ENCODE data around the gene ZCWPW1.

ZCWPW1 gene, protein sequence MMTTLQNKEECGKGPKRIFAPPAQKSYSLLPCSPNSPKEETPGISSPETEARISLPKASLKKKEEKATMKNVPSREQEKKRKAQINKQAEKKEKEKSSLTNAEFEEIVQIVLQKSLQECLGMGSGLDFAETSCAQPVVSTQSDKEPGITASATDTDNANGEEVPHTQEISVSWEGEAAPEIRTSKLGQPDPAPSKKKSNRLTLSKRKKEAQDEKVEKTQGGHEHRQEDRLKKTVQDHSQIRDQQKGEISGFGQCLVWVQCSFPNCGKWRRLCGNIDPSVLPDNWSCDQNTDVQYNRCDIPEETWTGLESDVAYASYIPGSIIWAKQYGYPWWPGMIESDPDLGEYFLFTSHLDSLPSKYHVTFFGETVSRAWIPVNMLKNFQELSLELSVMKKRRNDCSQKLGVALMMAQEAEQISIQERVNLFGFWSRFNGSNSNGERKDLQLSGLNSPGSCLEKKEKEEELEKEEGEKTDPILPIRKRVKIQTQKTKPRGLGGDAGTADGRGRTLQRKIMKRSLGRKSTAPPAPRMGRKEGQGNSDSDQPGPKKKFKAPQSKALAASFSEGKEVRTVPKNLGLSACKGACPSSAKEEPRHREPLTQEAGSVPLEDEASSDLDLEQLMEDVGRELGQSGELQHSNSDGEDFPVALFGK

GRCh38 chr7:100428199-100428966 is at the start of gene ZCWPW1:
Gene ZCWPW1, minus strand, starts transcription at chr7:100428703. Its CDS starts 8,054 bp downstream, at chr7:100420649.
- DNase-seq, result peak; percentile 97
- in situ Hi-C loops (cut with MboI; ENCODE audit: low pct_unique_long_range_greater_than_20kb, low sequenced_read_pairs), result no loop called here

DNA sequence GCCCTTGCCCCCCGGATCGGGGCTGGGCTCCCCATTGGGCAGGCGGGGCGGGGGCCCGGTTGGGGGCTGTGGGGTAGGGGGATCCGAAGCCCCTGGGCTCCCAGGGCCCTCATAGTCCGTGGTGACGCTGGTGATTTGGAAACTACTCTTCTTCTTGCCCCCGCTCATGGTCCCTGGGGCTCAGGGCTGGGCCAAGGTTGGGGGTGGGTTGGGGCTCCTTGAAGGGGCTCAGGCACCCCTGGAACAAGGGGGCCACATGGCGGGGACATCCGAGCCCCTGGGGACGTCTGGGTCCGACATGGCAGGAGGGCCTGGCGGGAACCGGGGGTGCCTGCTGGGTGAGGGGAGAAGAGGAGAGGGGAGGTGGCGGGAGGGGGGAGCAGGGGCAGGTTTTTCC is 49.4 kb upstream of the ZCWPW1 start:
- no peak for DNase-seq

DNA sequence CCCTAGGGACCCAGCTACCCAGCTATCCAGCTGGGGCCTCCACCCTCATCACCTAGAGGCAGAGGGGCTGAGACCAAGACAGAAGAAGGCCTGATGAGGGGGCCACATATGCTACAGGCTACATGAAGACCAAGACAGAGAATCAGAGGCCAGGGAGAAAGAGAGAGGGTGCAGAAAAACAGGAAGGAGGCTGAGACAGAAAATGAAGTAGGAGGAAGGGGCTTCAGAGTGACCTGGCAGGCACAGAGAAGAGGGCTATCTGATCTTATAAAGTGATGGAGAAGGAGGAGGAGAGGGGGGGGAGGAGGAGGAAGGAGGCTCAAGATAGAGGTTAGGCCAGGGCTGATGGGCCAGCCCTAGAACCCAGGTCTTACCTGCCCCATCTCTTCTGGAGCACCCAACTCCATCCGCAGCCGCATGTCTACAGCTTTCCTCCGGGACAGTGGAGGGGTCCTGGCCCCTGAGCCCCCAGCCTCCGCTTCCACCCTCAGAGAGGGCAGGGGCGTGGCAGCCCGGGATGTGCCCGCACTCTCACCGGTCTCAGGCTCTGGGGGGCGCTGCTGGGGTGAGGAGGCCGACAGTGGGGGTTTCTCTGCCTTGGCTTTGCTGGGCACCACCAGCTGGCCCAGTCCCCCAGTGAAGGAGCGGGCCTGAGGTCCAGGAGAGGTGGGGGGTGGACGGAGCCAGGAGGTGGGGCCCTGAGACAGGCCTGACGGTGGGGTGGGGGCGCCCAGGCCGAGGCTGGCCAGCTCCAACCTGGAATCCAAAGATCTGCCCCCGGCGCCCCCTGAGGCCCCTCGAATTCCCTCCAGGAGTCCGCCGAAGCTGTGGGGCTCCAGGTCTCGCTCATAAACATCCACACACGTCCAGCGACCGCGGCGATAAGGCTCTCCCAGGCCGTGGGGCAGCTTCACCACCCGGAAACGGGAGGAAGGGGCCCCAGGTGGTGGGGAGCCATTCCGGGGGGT is 48.7 kb upstream of the ZCWPW1 start:
- peak; percentile 47 for DNase-seq
- in situ Hi-C loops (cut with MboI; ENCODE audit: low pct_unique_long_range_greater_than_20kb, low sequenced_read_pairs), result loop anchor here (10.0 kb wide), 1 partner anchor 68 kb away; no protein-coding TSS in a partner anchor

More for the DNA sequence above, 49.4 kb upstream of the ZCWPW1 start:
- in situ Hi-C loops (cut with MboI; ENCODE audit: low pct_unique_long_range_greater_than_20kb, low sequenced_read_pairs), result loop anchor here (10.0 kb wide), 1 partner anchor 67 kb away; no protein-coding TSS in a partner anchor

GRCh38 chr7:100476101-100476780 is 47.7 kb upstream of the ZCWPW1 start:
- no peak for DNase-seq
- in situ Hi-C loops (cut with MboI; ENCODE audit: low pct_unique_long_range_greater_than_20kb, low sequenced_read_pairs), result loop anchor here (10.0 kb wide), 1 partner anchor 69 kb away; no protein-coding TSS in a partner anchor

GRCh38 chr7:100475549-100475948 is 47.0 kb upstream of the ZCWPW1 start:
- no peak for DNase-seq
- in situ Hi-C loops (cut with MboI; ENCODE audit: low pct_unique_long_range_greater_than_20kb, low sequenced_read_pairs), result loop anchor here (10.0 kb wide), 1 partner anchor 69 kb away; no protein-coding TSS in a partner anchor

DNA sequence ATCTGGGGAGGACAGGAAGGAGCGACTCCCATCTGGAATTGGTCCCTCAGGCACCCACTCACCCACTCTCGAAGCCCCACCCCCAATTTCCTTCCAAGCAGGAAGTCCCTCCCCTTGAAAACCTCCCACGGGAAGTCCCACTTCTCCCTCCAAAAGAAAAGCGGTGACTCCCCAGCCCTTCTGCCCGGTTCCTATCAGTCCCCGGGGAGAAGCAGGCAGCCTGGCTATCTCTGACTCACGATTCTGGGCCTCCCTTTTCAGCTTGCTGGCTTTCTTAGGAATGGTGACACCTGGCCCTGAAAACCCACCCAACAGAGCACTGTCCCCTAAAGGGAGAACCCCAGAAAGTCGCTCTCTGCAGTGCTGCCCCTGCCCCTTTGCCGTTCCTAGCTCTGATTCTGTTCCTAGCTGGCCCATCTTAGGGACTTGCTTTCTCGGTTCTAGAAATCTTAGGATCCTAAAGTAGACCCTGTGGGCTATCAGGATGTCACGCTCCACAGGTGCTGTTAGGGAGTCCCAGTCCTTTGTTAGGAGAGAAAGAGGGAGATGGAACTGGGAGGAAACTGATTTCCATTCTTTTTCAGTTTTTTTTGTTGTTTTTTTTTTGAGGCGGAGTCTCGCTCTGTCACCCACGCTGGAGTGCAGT is 44.5 kb upstream of the ZCWPW1 start:
- in situ Hi-C loops (cut with MboI; ENCODE audit: low pct_unique_long_range_greater_than_20kb, low sequenced_read_pairs), result loop anchor here (10.0 kb wide), 1 partner anchor 72 kb away; no protein-coding TSS in a partner anchor
- DNase-seq, result no peak

DNA sequence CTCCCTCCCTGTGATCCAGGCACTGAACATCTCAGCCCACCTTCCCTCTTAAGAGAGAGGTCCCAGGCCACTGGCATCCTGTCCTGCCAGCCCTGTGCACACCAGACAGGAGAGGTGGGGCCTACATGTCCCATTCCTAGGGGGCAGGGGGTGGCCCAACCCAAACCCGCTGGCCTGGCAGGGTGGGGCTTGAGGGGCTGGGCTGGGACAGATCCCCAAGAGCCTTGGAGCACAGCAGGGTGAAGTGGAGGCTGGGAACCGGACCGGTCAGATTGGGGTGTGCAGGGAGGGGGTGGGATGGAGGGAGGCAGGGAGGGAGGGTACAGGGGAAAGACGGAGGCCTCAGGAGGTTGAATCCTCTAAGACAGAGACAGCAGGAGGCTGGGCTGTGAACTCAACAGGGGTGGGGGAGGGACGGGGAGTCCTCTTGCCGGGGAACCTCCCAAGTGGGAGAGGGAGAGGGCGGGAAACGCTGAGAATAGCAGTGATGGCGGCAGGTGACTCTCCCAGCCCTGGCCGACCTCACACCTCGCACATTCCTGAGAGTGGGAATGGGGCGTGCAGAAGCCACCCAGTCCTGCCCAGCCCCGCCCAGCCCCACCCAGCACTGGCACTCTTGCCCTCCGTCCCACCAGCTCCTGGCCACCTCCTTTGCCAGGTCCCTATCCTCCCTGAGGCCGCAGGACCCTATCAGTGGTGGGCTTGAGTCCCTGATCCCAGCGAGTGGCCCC is 43.8 kb upstream of the ZCWPW1 start:
- in situ Hi-C loops (cut with MboI; ENCODE audit: low pct_unique_long_range_greater_than_20kb, low sequenced_read_pairs), result loop anchor here (10.0 kb wide), 1 partner anchor 73 kb away; no protein-coding TSS in a partner anchor
- DNase-seq, result no peak

DNA sequence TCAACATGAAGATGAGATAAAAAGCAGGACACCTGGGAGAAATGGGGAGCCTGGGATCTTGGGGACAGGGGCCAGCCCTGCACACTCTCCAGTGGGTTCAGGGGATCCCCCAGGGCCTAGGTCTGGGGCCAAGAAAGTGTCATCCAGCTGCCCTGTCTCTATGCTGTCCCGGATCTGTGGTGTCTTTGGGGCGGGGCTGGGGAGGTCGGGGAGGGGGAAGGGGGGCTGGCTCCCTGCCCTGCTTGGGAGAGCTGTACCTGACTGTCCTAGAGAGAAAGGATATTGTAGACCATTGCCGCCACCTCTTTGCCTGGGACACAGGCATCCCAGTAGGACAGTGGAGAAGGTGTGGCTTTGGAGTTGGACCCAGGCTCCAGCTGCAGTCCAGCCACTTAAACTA is 42.5 kb upstream of the ZCWPW1 start:
- in situ Hi-C loops (cut with MboI; ENCODE audit: low pct_unique_long_range_greater_than_20kb, low sequenced_read_pairs), result loop anchor here (10.0 kb wide), 1 partner anchor 74 kb away; no protein-coding TSS in a partner anchor
- no peak for DNase-seq

DNA sequence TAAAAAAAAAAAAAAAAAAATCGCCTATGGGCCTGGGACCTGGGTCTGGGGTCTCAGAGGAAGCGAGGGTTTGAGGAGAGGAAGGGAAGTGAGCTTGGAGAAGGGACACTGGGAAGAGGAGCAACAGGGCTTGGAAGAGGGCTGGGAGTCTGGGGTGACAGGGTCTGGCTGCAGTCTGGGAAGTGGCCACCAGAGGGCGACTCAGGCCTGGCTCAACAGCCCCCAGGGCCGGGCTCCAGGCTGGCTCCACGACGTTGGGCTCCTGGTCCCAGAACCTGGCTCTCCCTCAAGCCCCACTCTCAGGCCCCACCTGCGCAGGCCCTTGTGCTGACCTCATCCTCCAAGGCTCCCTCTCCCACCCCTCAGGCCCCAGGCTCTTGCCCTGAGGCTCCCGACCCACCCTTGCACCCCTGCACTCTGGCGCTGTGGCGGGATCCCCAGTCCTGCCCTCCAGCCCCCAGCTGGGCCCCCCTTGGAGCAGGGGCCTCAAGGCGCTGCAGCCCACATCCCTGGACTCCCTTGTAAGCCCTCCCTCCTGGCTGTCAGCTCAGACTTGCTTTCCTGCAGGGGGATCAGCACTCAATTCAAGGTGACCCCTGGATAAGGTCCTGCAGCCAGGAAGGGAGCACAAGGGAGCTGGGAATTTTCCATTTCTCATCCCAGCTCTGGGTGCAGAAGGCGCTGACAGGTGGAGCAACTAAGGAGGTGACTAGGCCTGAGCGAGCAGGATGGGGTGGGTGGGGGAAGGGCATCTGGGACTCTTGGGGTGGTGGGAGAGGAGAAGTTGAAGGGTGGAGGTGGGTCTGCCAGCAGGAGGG is 40.9 kb upstream of the ZCWPW1 start:
- DNase-seq, result peak; percentile 84
- in situ Hi-C loops (cut with MboI; ENCODE audit: low pct_unique_long_range_greater_than_20kb, low sequenced_read_pairs), result loop anchor here (10.0 kb wide), 1 partner anchor 75 kb away; no protein-coding TSS in a partner anchor

GRCh38 chr7:100467638-100468373 is 39.3 kb upstream of the ZCWPW1 start:
- in situ Hi-C loops (cut with MboI; ENCODE audit: low pct_unique_long_range_greater_than_20kb, low sequenced_read_pairs), result no loop called here
- no peak for DNase-seq

GRCh38 chr7:100466653-100467605 is 38.4 kb upstream of the ZCWPW1 start:
- in situ Hi-C loops (cut with MboI; ENCODE audit: low pct_unique_long_range_greater_than_20kb, low sequenced_read_pairs), result no loop called here
- no peak for DNase-seq

DNA sequence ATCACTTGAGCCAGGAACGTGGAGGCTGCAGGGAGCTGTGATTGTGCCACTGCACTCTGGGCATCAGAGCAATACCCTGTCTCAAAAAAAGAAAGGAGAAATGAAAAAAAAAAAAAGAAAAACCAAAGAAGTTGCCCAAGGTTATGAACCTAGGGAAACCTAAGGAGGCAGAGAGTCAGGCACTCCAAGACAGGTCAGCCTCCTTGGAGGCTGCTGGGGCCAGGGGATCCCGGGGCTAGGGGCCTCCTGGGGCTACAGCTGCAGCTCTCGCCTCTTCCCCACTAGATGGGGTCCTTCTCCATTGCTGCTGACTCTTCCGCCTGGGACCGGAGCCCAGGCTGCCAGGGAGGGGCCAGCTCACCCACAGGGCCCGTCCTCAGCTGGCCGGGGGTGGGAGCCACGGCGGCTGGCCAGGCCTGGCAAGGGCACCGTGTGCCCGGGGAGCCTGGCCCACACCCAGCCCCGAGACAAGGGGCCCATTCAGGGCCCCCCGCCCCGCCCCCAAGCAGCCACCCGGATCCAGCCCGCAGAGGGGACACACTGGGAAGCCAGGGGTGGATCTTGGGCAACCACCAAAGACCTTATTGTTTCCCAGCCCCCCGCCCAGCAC is 37.3 kb upstream of the ZCWPW1 start:
- DNase-seq, result no peak
- in situ Hi-C loops (cut with MboI; ENCODE audit: low pct_unique_long_range_greater_than_20kb, low sequenced_read_pairs), result no loop called here

DNA sequence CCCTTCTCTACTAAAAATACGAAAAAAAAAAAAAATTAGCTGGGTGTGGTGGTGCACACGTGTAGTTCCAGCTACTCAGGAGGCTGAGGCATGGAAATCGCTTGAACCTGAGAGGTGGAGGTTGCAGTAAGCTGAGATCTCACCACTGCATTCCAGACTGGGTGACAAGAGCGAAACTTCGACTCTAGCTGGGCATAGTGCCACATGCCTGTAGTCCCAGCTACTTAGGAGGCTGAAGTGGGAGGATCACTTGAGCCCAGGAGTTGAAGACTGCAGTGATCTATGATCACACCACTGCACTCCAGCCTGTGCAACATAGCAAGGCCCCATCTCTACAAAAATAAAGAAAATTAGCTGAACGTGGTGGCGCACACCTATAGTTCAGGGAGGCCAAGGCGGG is 36.8 kb upstream of the ZCWPW1 start:
- no peak for DNase-seq
- in situ Hi-C loops (cut with MboI; ENCODE audit: low pct_unique_long_range_greater_than_20kb, low sequenced_read_pairs), result no loop called here

DNA sequence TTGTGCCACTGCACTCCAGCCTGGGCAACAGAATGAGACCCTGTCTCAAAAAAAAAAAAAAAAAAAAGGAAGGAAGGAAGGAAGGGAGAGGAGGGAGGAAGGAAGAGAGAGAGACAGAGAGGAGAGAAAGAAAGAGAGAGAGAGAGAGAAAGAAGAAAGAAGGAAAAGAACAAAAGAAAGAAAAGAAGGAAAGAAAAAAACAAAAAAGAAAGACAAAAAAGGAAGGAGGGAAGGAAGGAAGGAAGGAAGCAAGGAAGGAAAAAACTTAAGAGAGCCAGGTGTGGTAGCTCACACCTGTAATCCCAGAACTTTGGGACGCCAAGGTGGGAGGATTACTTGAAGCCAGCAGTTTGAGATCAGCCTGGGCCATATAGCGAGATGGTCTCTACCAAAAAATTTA is 36.3 kb upstream of the ZCWPW1 start:
- in situ Hi-C loops (cut with MboI; ENCODE audit: low pct_unique_long_range_greater_than_20kb, low sequenced_read_pairs), result no loop called here
- DNase-seq, result no peak
